DMS53 treated with DMSO at 0.1 percent for 48 hours (cell line): ENCODE measurements around the gene SEPTIN11.
A peak's percentile ranks its signal among the peaks of the same experiment; 100 is the strongest.
"Not testable (repeated sequence)": the region's sequence is repeated elsewhere in the genome, so short reads cannot be mapped to it uniquely, and the experiment has no call there.

ENCODE experiments used
- DNase-seq: peaks from one replicate; lab custom pipeline; 2025; ENCODE audit not compliant: unreplicated experiment; lab: John Stamatoyannopoulos, UW

Gene SEPTIN11

GRCh38 chr4:76952071-76952470 lies 2.5 kb downstream of the SEPTIN11 start:
- no peak for DNase-seq

- DNase-seq, result no peak
Measured at GRCh38 chr4:76952656-76953582, 3.4 kb downstream of the SEPTIN11 start.

- DNase-seq, result no peak
Measured at GRCh38 chr4:76953956-76954355, 4.4 kb downstream of the SEPTIN11 start.

- DNase-seq, result no peak
Measured at GRCh38 chr4:76954489-76954888, 4.9 kb downstream of the SEPTIN11 start.

GRCh38 chr4:76955182-76955581 lies 5.6 kb downstream of the SEPTIN11 start:
- DNase-seq, result no peak

GRCh38 chr4:76957004-76957738 lies 7.6 kb downstream of the SEPTIN11 start:
- no peak for DNase-seq

GRCh38 chr4:76958891-76959290 lies 9.3 kb downstream of the SEPTIN11 start:
- DNase-seq, result no peak

GRCh38 chr4:76960014-76960413 lies 10.5 kb downstream of the SEPTIN11 start:
- no peak for DNase-seq

- DNase-seq, result no peak
Measured at GRCh38 chr4:76962406-76963130, 13.0 kb downstream of the SEPTIN11 start.

- no peak for DNase-seq
Measured at GRCh38 chr4:76963131-76963750, 13.7 kb downstream of the SEPTIN11 start.

- DNase-seq, result not testable (repeated sequence)
Measured at GRCh38 chr4:76963927-76964326, 14.4 kb downstream of the SEPTIN11 start.

GRCh38 chr4:76964769-76965168 lies 15.2 kb downstream of the SEPTIN11 start:
- DNase-seq, result no peak

GRCh38 chr4:76965866-76966579 lies 16.5 kb downstream of the SEPTIN11 start:
- no peak for DNase-seq

GRCh38 chr4:76968937-76969336 lies 19.4 kb downstream of the SEPTIN11 start:
- DNase-seq, result no peak

- peak; percentile 18 for DNase-seq
Measured at GRCh38 chr4:76969495-76969894, 19.9 kb downstream of the SEPTIN11 start.

GRCh38 chr4:76969941-76970529 lies 20.5 kb downstream of the SEPTIN11 start:
- DNase-seq, result peak; percentile 20

- DNase-seq, result no peak
Measured at GRCh38 chr4:76972306-76972705, 22.8 kb downstream of the SEPTIN11 start.

GRCh38 chr4:76974150-76974549 lies 24.6 kb downstream of the SEPTIN11 start:
- no peak for DNase-seq

- no peak for DNase-seq
Measured at GRCh38 chr4:76977113-76977512, 27.6 kb downstream of the SEPTIN11 start.
